HG03520 (cell line): Measurements from ENCODE around the gene CCDC190.
"Not testable (repeated sequence)": the region's sequence is repeated elsewhere in the genome, so short reads cannot be mapped to it uniquely, and the experiment has no call there.

Experiments used
- ATAC-seq: cut with Tn5 transposase; IDR thresholded peaks from one replicate; pipeline ENCODE4 v1.9.1; 2021; ENCODE audit warnings: mild to moderate bottlenecking, moderate library complexity; ENCODE audit not compliant: unreplicated experiment

The CCDC190 gene

GRCh38 chr1:162838863-162839262 is 22.1 kb downstream of the CCDC190 start:
- ATAC-seq = no peak

GRCh38 chr1:162835157-162835899 is 25.6 kb downstream of the CCDC190 start:
- ATAC-seq = peak; percentile 92

- ATAC-seq = no peak
Measured at GRCh38 chr1:162832470-162832869, 28.5 kb downstream of the CCDC190 start.

GRCh38 chr1:162829268-162829667 is 31.7 kb downstream of the CCDC190 start:
- no peak for ATAC-seq

GRCh38 chr1:162823771-162824525 is 37.0 kb downstream of the CCDC190 start:
- no peak for ATAC-seq

- no peak for ATAC-seq
Measured at GRCh38 chr1:162823231-162823630, 37.7 kb downstream of the CCDC190 start.

GRCh38 chr1:162822391-162823200 is 38.4 kb downstream of the CCDC190 start:
- ATAC-seq = no peak

GRCh38 chr1:162818666-162819065 is 42.3 kb downstream of the CCDC190 start:
- ATAC-seq = not testable (repeated sequence)

- not testable (repeated sequence) for ATAC-seq
Measured at GRCh38 chr1:162818136-162818535, 42.8 kb downstream of the CCDC190 start.

GRCh38 chr1:162812357-162812756 is 48.6 kb downstream of the CCDC190 start:
- not testable (repeated sequence) for ATAC-seq

- ATAC-seq = not testable (repeated sequence)
Measured at GRCh38 chr1:162807503-162807902, 53.5 kb downstream of the CCDC190 start.
